Cerebellar nuclear complex (tissue), 1 donor: ENCODE results near the gene ZHX3.
"Not testable (repeated sequence)": the region's sequence is repeated elsewhere in the genome, so short reads cannot be mapped to it uniquely, and the experiment has no call there.

Experiments
- DNase-seq, 2 experiments: peaks; one replicate each; lab custom pipeline; 2025; lab: John Stamatoyannopoulos, UW

ZHX3 gene

GRCh38 chr20:41330941-41331340 lies 13.4 kb upstream of the ZHX3 start:
- no peak for DNase-seq

- DNase-seq, result no peak
Measured at GRCh38 chr20:41330343-41330720, 12.8 kb upstream of the ZHX3 start.

- DNase-seq, result no peak
Measured at GRCh38 chr20:41329435-41330342, 12.2 kb upstream of the ZHX3 start.

GRCh38 chr20:41327178-41327577 lies 9.6 kb upstream of the ZHX3 start:
- DNase-seq, result no peak

- DNase-seq, result no peak
Measured at GRCh38 chr20:41320976-41321375, 3.4 kb upstream of the ZHX3 start.

- no peak for DNase-seq
Measured at GRCh38 chr20:41320441-41320840, 2.9 kb upstream of the ZHX3 start.

- no peak for DNase-seq
Measured at GRCh38 chr20:41318271-41318649, 729 bp upstream of the ZHX3 start.

- no peak for DNase-seq
Measured at GRCh38 chr20:41316602-41317545, 657 bp downstream of the ZHX3 start.

- no peak for DNase-seq
Measured at GRCh38 chr20:41316051-41316450, 1.5 kb downstream of the ZHX3 start.

GRCh38 chr20:41314386-41314785 lies 3.1 kb downstream of the ZHX3 start:
- DNase-seq, result no peak

GRCh38 chr20:41312009-41312408 lies 5.5 kb downstream of the ZHX3 start:
- not testable (repeated sequence) for DNase-seq

- no peak for DNase-seq
Measured at GRCh38 chr20:41309817-41310216, 7.7 kb downstream of the ZHX3 start.

GRCh38 chr20:41308726-41309413 lies 8.7 kb downstream of the ZHX3 start:
- no peak for DNase-seq

GRCh38 chr20:41308290-41308711 lies 9.2 kb downstream of the ZHX3 start:
- no peak for DNase-seq

- DNase-seq, result no peak
Measured at GRCh38 chr20:41307021-41307420, 10.5 kb downstream of the ZHX3 start.

- no peak for DNase-seq
Measured at GRCh38 chr20:41306061-41306727, 11.3 kb downstream of the ZHX3 start.

- DNase-seq, result no peak
Measured at GRCh38 chr20:41304424-41305079, 13.0 kb downstream of the ZHX3 start.

- no peak for DNase-seq
Measured at GRCh38 chr20:41304002-41304401, 13.5 kb downstream of the ZHX3 start.

- DNase-seq, result no peak
Measured at GRCh38 chr20:41300886-41301285, 16.6 kb downstream of the ZHX3 start.

GRCh38 chr20:41300383-41300782 lies 17.1 kb downstream of the ZHX3 start:
- DNase-seq, result no peak

GRCh38 chr20:41299899-41300298 lies 17.6 kb downstream of the ZHX3 start:
- no peak for DNase-seq
